NT2/D1 (cell line): ENCODE results near the gene SKIC2.

Experiments used
- DNase-seq: peaks from one replicate; pipeline ENCODE4 v3.0.0-alpha.2; 2011; ENCODE audit warnings: low read depth, low spot score
- H3K27me3 ChIP-seq: 2 replicates; pipeline ENCODE4 v1.6.0; 2011; ENCODE audit warnings: mild to moderate bottlenecking; ENCODE audit not compliant: insufficient read length, insufficient read depth
- H3K36me3 ChIP-seq: 2 replicates; pipeline ENCODE4 v1.6.1; 2011; ENCODE audit warnings: mild to moderate bottlenecking, low read length, mixed read lengths; ENCODE audit not compliant: insufficient read depth, insufficient read length
- H3K4me1 ChIP-seq: 2 replicates; pipeline ENCODE4 v1.5.1; 2011; ENCODE audit not compliant: insufficient read depth, insufficient read length
- H3K4me3 ChIP-seq: 2 replicates; pipeline ENCODE4 v1.5.1; 2011; ENCODE audit warnings: low read depth; ENCODE audit not compliant: insufficient read length
- H3K9ac ChIP-seq: 2 replicates; pipeline ENCODE4 v1.6.0; 2011; ENCODE audit warnings: low read depth; ENCODE audit not compliant: insufficient read length
- H3K9me3 ChIP-seq: 2 replicates; pipeline ENCODE4 v1.5.1; 2011; ENCODE audit warnings: mild to moderate bottlenecking, low read length; ENCODE audit not compliant: insufficient read depth
- SUZ12 ChIP-seq: IDR thresholded peaks from 2 replicates; pipeline ENCODE4 v1.6.1; 2011; ENCODE audit not compliant: insufficient read length, insufficient read depth; ENCODE audit errors: extremely low read depth
- YY1 ChIP-seq: IDR thresholded peaks from 2 replicates; pipeline ENCODE4 v1.6.1; 2011; ENCODE audit not compliant: insufficient read length, insufficient read depth
- ZNF274 ChIP-seq: IDR thresholded peaks from 2 replicates; pipeline ENCODE4 v1.6.1; 2011; ENCODE audit warnings: mild to moderate bottlenecking, low read depth, low read length

SKIC2 gene

GRCh38 chr6:31954511-31954910, 4.5 kb upstream of the SKIC2 start:
- DNase-seq, result no peak
- Histone ChIP-seq H3K9me3 (no peaks in the 10 kb centered on the region), H3K9ac (no peak overlapping the region), H3K27me3 (no peaks in the 10 kb centered on the region), H3K36me3 (peaks cover 72% of the 10 kb centered on the region), H3K4me3 (no peak overlapping the region), H3K4me1 (no peaks in the 10 kb centered on the region)
- TF ChIP-seq SUZ12, result no peak
- no peak for TF ChIP-seq YY1
- no peak for TF ChIP-seq ZNF274

- H3K9me3 ChIP-seq, result no peaks in the 10 kb centered on the region
- peaks cover 79% of the 10 kb centered on the region for H3K36me3 ChIP-seq
- no peak for DNase-seq
- no peak overlapping the region for H3K9ac ChIP-seq
- H3K27me3 ChIP-seq, result no peaks in the 10 kb centered on the region
- no peak for TF ChIP-seq SUZ12
- TF ChIP-seq ZNF274, result no peak
- TF ChIP-seq YY1, result no peak
- no peak overlapping the region for H3K4me3 ChIP-seq
- H3K4me1 ChIP-seq, result no peaks in the 10 kb centered on the region
Observed at GRCh38 chr6:31956796-31957195, 2.2 kb upstream of the SKIC2 start.

- no peak for DNase-seq
- peak overlapping the region; percentile 96 for H3K9ac ChIP-seq
- no peaks in the 10 kb centered on the region for H3K9me3 ChIP-seq
- H3K36me3 ChIP-seq, result peaks cover 79% of the 10 kb centered on the region
- TF ChIP-seq SUZ12 (no peak), ZNF274 (no peak), YY1 (no peak)
- no peaks in the 10 kb centered on the region for H3K27me3 ChIP-seq
- peak overlapping the region; percentile 96 for H3K4me3 ChIP-seq
- no peaks in the 10 kb centered on the region for H3K4me1 ChIP-seq
Observed at GRCh38 chr6:31958412-31958740, 599 bp upstream of the SKIC2 start.

GRCh38 chr6:31961616-31962015, 2.6 kb downstream of the SKIC2 start:
- no peaks in the 10 kb centered on the region for H3K27me3 ChIP-seq

GRCh38 chr6:31963921-31964320, 4.9 kb downstream of the SKIC2 start:
- no peak for DNase-seq
- Histone ChIP-seq H3K27me3 (no peaks in the 10 kb centered on the region), H3K4me3 (no peak overlapping the region), H3K9ac (no peak overlapping the region), H3K9me3 (no peaks in the 10 kb centered on the region), H3K36me3 (peaks cover 91% of the 10 kb centered on the region), H3K4me1 (no peaks in the 10 kb centered on the region)
- TF ChIP-seq YY1 (no peak), ZNF274 (no peak), SUZ12 (no peak)

More at GRCh38 chr6:31961616-31962015, 2.6 kb downstream of the SKIC2 start:
- no peak for TF ChIP-seq SUZ12
- TF ChIP-seq YY1, result no peak
- no peak for TF ChIP-seq ZNF274
- H3K4me1 ChIP-seq, result no peaks in the 10 kb centered on the region
- peaks cover 80% of the 10 kb centered on the region for H3K36me3 ChIP-seq
- no peak overlapping the region for H3K9ac ChIP-seq
- no peak overlapping the region for H3K4me3 ChIP-seq
- H3K9me3 ChIP-seq, result no peaks in the 10 kb centered on the region
- no peak for DNase-seq

- Histone ChIP-seq H3K4me1 (no peaks in the 10 kb centered on the region), H3K9ac (no peak overlapping the region), H3K27me3 (no peaks in the 10 kb centered on the region), H3K4me3 (no peak overlapping the region), H3K9me3 (no peaks in the 10 kb centered on the region), H3K36me3 (peaks cover 97% of the 10 kb centered on the region)
- TF ChIP-seq YY1, result no peak
- TF ChIP-seq ZNF274, result no peak
- no peak for TF ChIP-seq SUZ12
- no peak for DNase-seq
Observed at GRCh38 chr6:31965700-31966099, 6.7 kb downstream of the SKIC2 start.

GRCh38 chr6:31966506-31966905, 7.5 kb downstream of the SKIC2 start:
- H3K36me3 ChIP-seq, result peaks cover 92% of the 10 kb centered on the region
- H3K4me3 ChIP-seq, result no peak overlapping the region
- DNase-seq, result no peak
- H3K27me3 ChIP-seq, result no peaks in the 10 kb centered on the region
- no peaks in the 10 kb centered on the region for H3K9me3 ChIP-seq
- TF ChIP-seq ZNF274 (no peak), YY1 (no peak), SUZ12 (no peak)
- no peak overlapping the region for H3K9ac ChIP-seq
- H3K4me1 ChIP-seq, result no peaks in the 10 kb centered on the region

GRCh38 chr6:31966997-31967925, 8.3 kb downstream of the SKIC2 start:
- Histone ChIP-seq H3K27me3 (no peaks in the 10 kb centered on the region), H3K4me3 (no peak overlapping the region), H3K9ac (no peak overlapping the region), H3K36me3 (peaks cover 84% of the 10 kb centered on the region), H3K9me3 (no peaks in the 10 kb centered on the region), H3K4me1 (no peaks in the 10 kb centered on the region)
- DNase-seq, result no peak
- TF ChIP-seq SUZ12 (no peak), ZNF274 (no peak)
